Measurements from ENCODE around the gene SLC1A7.

Gene SLC1A7

GRCh38 chr1:53060579-53060978, 81.9 kb downstream of the SLC1A7 start:
- no peak for DNase-seq

GRCh38 chr1:53057127-53057526, 85.3 kb downstream of the SLC1A7 start:
- no peak for DNase-seq

- no peak for DNase-seq
Observed at GRCh38 chr1:53051676-53052075, 90.8 kb downstream of the SLC1A7 start.

- no peak for DNase-seq
Observed at GRCh38 chr1:53050310-53050709, 92.1 kb downstream of the SLC1A7 start.

- DNase-seq: no peak
Observed at GRCh38 chr1:53049574-53049967, 92.9 kb downstream of the SLC1A7 start.

GRCh38 chr1:53048960-53049573, 93.4 kb downstream of the SLC1A7 start:
- no peak for DNase-seq

GRCh38 chr1:53047737-53048736, 94.4 kb downstream of the SLC1A7 start:
- peak in 1 of 2 experiments; percentile 59 for DNase-seq

- DNase-seq: peak in 1 of 2 experiments; percentile 49
Observed at GRCh38 chr1:53046930-53047329, 95.5 kb downstream of the SLC1A7 start.

GRCh38 chr1:53044926-53045325, 97.5 kb downstream of the SLC1A7 start:
- DNase-seq: no peak

GRCh38 chr1:53043271-53043670, 99.2 kb downstream of the SLC1A7 start:
- no peak for DNase-seq

GRCh38 chr1:53038566-53038965, 103.9 kb downstream of the SLC1A7 start:
- no peak for DNase-seq

Data from NCI-H2081 (cell line).